HL-60 (cell line): ENCODE data around the gene TMEM253.

Experiments
- GABPA ChIP-seq: IDR thresholded peaks from 2 replicates; pipeline ENCODE4 v1.6.1; 2012; ENCODE audit warnings: low read depth
- POLR2AphosphoS5 ChIP-seq: IDR thresholded peaks from 2 replicates; pipeline ENCODE4 v1.6.1; 2012; ENCODE audit warnings: low read depth
- REST ChIP-seq: IDR thresholded peaks from 2 replicates; pipeline ENCODE4 v1.6.1; 2012; ENCODE audit warnings: low read depth; ENCODE audit not compliant: insufficient replicate concordance
- TF ChIP-seq, protein P1 (sequence below): IDR thresholded peaks from one replicate; pipeline ENCODE4 v1.5.1; 2011; ENCODE audit warnings: low read length, control low read depth, inconsistent platforms; ENCODE audit not compliant: insufficient read depth

GRCh38 chr14:21054768-21055145 lies 46.1 kb upstream of the TMEM253 start:
- TF ChIP-seq, protein P1, sequence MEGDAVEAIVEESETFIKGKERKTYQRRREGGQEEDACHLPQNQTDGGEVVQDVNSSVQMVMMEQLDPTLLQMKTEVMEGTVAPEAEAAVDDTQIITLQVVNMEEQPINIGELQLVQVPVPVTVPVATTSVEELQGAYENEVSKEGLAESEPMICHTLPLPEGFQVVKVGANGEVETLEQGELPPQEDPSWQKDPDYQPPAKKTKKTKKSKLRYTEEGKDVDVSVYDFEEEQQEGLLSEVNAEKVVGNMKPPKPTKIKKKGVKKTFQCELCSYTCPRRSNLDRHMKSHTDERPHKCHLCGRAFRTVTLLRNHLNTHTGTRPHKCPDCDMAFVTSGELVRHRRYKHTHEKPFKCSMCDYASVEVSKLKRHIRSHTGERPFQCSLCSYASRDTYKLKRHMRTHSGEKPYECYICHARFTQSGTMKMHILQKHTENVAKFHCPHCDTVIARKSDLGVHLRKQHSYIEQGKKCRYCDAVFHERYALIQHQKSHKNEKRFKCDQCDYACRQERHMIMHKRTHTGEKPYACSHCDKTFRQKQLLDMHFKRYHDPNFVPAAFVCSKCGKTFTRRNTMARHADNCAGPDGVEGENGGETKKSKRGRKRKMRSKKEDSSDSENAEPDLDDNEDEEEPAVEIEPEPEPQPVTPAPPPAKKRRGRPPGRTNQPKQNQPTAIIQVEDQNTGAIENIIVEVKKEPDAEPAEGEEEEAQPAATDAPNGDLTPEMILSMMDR, result no peak
- TF ChIP-seq GABPA (no peak), POLR2AphosphoS5 (no peak), REST (no peak)
